ENCODE data around the gene KRT86.

Gene KRT86

GRCh38 chr12:52280796-52281560, 6.5 kb downstream of the KRT86 start (continued):
- TF ChIP-seq GLIS2 (tag by site-specific recombination; IDR thresholded peaks at IDR 0.05) (no peak), ZNF366 (tag by site-specific recombination; conservative IDR thresholded peaks at IDR 0.05) (no peak), ZNF138 (tag by site-specific recombination; IDR thresholded peaks at IDR 0.05; ENCODE audit: borderline replicate concordance) (no peak), EGR2 (tag by site-specific recombination; IDR thresholded peaks at IDR 0.05; ENCODE audit: low read depth) (no peak), YY1 (tag by site-specific recombination; IDR thresholded peaks at IDR 0.05) (no peak), ZBTB6 (tag by site-specific recombination; IDR thresholded peaks at IDR 0.05) (no peak), ZBTB44 (tag by site-specific recombination; IDR thresholded peaks at IDR 0.05) (no peak), ZNF132 (tag by site-specific recombination; IDR thresholded peaks at IDR 0.05; ENCODE audit: borderline replicate concordance) (no peak), ZFHX2 (tag by site-specific recombination; conservative IDR thresholded peaks at IDR 0.05) (0 out of 2 replicates have a peak, but pooled peaks have one; percentile 8), ZNF776 (tag by site-specific recombination; IDR thresholded peaks at IDR 0.05; ENCODE audit: borderline replicate concordance) (no peak), ZBTB17 (tag by site-specific recombination; IDR thresholded peaks at IDR 0.05) (no peak), ZNF324 (tag by site-specific recombination; IDR thresholded peaks at IDR 0.05) (no peak), ZNF610 (tag by site-specific recombination; IDR thresholded peaks at IDR 0.05; ENCODE audit: borderline replicate concordance) (no peak), ZNF10 (tag by site-specific recombination; IDR thresholded peaks at IDR 0.05) (no peak), HIC1 (tag by site-specific recombination; IDR thresholded peaks at IDR 0.05) (no peak), ZNF514 (tag by site-specific recombination; IDR thresholded peaks at IDR 0.05) (no peak), FEZF1 (tag by site-specific recombination; IDR thresholded peaks at IDR 0.05) (peak; percentile 12; the same call in 1 of the 2 replicates), ZNF211 (tag by site-specific recombination; IDR thresholded peaks at IDR 0.05; ENCODE audit: low read depth) (no peak), PRDM2 (tag by site-specific recombination; IDR thresholded peaks at IDR 0.05; ENCODE audit: borderline replicate concordance) (no peak)
